GM23338 (cell line): ENCODE data around the gene TMPRSS6. TPM values are rescaled to one million over a fixed set of nuclear protein-coding genes. Genes with fewer than 3 reads are reported as not detected.

Experiments
- ATAC-seq: fragments of 200-7000 bp; cut with Tn5 transposase; 3 replicates; pipeline ENCODE4 v1.9.1; 2020
- DNase-seq: peaks from one replicate; pipeline ENCODE4 v3.0.0-alpha.2; 2015; ENCODE audit warnings: low spot score
- H2AFZ ChIP-seq: fragments of 200-600 bp; sonication (generic); 2 replicates; pipeline ENCODE4 v1.8.0; 2016; ENCODE audit warnings: antibody characterized with exemption, mild to moderate bottlenecking, moderate library complexity
- H3F3A ChIP-seq: fragments of 200-600 bp; sonication (generic); replicated peaks from 2 replicates; pipeline ENCODE4 v1.8.0; 2017; ENCODE audit warnings: antibody characterized with exemption, mixed run types, low read depth
- H3K27ac ChIP-seq: fragments of 200-600 bp; sonication (generic); 2 replicates; pipeline ENCODE4 v1.6.1; 2016; ENCODE audit warnings: low read depth
- H3K27me3 ChIP-seq: fragments of 200-600 bp; sonication (generic); 2 replicates; pipeline ENCODE4 v1.8.0; 2016; ENCODE audit warnings: mild to moderate bottlenecking, mixed run types, moderate library complexity; ENCODE audit not compliant: insufficient read depth
- H3K36me3 ChIP-seq: fragments of 200-600 bp; sonication (generic); 2 replicates; pipeline ENCODE4 v1.8.0; 2016; ENCODE audit warnings: mild to moderate bottlenecking; ENCODE audit not compliant: insufficient read depth
- H3K4me1 ChIP-seq: fragments of 200-600 bp; sonication (generic); 2 replicates; pipeline ENCODE4 v1.8.0; 2016; ENCODE audit warnings: mild to moderate bottlenecking, moderate library complexity; ENCODE audit not compliant: insufficient read depth
- H3K4me2 ChIP-seq: fragments of 200-600 bp; sonication (generic); 2 replicates; pipeline ENCODE4 v1.7.1; 2017; ENCODE audit warnings: mixed run types
- H3K4me3 ChIP-seq: fragments of 200-600 bp; sonication (generic); 2 replicates; pipeline ENCODE4 v1.6.1; 2016; ENCODE audit warnings: mixed run types
- H3K79me2 ChIP-seq: fragments of 200-600 bp; sonication (generic); replicated peaks from 2 replicates; pipeline ENCODE4 v1.8.0; 2017; ENCODE audit warnings: mild to moderate bottlenecking; ENCODE audit not compliant: insufficient read depth
- H3K9me2 ChIP-seq: fragments of 200-600 bp; sonication (generic); 2 replicates; pipeline ENCODE4 v1.8.0; 2017; ENCODE audit not compliant: insufficient read depth
- H4K20me1 ChIP-seq: fragments of 200-600 bp; sonication (generic); replicated peaks from 2 replicates; pipeline ENCODE4 v1.8.0; 2017; ENCODE audit warnings: mild to moderate bottlenecking; ENCODE audit not compliant: insufficient read depth
- H3K27ac Mint-ChIP-seq: 2 replicates; pipeline ENCODE4 v1.8.0; 2020; ENCODE audit warnings: inconsistent platforms, mild to moderate bottlenecking, moderate library complexity, mixed read lengths
- H3K27me3 Mint-ChIP-seq: 3 replicates; pipeline ENCODE4 v1.8.0; 2022; ENCODE audit warnings: low read depth, mild to moderate bottlenecking, moderate library complexity, mixed read lengths, inconsistent platforms; ENCODE audit not compliant: insufficient read depth, poor library complexity
- H3K36me3 Mint-ChIP-seq: 3 replicates; pipeline ENCODE4 v1.8.0; 2021; ENCODE audit warnings: low read depth, mild to moderate bottlenecking, inconsistent platforms, moderate library complexity, mixed read lengths
- H3K4me1 Mint-ChIP-seq: 3 replicates; pipeline ENCODE4 v1.8.0; 2020; ENCODE audit warnings: mild to moderate bottlenecking, inconsistent platforms, mixed read lengths
- H3K4me3 Mint-ChIP-seq: 3 replicates; pipeline ENCODE4 v1.8.0; 2021; ENCODE audit warnings: moderate library complexity, mild to moderate bottlenecking, inconsistent platforms, mixed read lengths
- H3K9me3 Mint-ChIP-seq: 3 replicates; pipeline ENCODE4 v1.8.0; 2020; ENCODE audit warnings: moderate library complexity, mild to moderate bottlenecking, inconsistent platforms, mixed read lengths
- CREB1 ChIP-seq: fragments of 250-450 bp; sonication (Bioruptor Pico); IDR thresholded peaks from 2 replicates; pipeline ENCODE4 v1.5.0; 2020; ENCODE audit warnings: low read depth, mild to moderate bottlenecking, moderate library complexity
- ETS1 ChIP-seq: IDR thresholded peaks from 2 replicates; pipeline ENCODE4 v1.6.1; 2016; ENCODE audit warnings: antibody characterized with exemption
- EZH2 ChIP-seq: fragments of 200-600 bp; sonication (generic); IDR thresholded peaks from one replicate; pipeline ENCODE4 v1.8.0; 2017; ENCODE audit warnings: antibody characterized with exemption, mild to moderate bottlenecking, low read depth; ENCODE audit not compliant: unreplicated experiment
- EZH2phosphoT487 ChIP-seq: fragments of 200-600 bp; sonication (generic); IDR thresholded peaks from one replicate; pipeline ENCODE4 v1.8.1; 2018; ENCODE audit warnings: antibody characterized with exemption; ENCODE audit not compliant: unreplicated experiment
- JUNB ChIP-seq: IDR thresholded peaks from one replicate; pipeline ENCODE4 v1.6.1; 2016; ENCODE audit warnings: antibody characterized with exemption; ENCODE audit not compliant: unreplicated experiment
- NANOG ChIP-seq: IDR thresholded peaks from 2 replicates; pipeline ENCODE4 v1.6.1; 2016; ENCODE audit warnings: antibody characterized with exemption, borderline replicate concordance
- POLR2AphosphoS5 ChIP-seq: IDR thresholded peaks from 2 replicates; pipeline ENCODE4 v1.6.1; 2016; ENCODE audit warnings: antibody characterized with exemption, low read depth
- STAT1 ChIP-seq: IDR thresholded peaks from one replicate; pipeline ENCODE4 v1.6.1; 2016; ENCODE audit warnings: antibody characterized with exemption; ENCODE audit not compliant: unreplicated experiment
- ZNF114 ChIP-seq: fragments of 250-450 bp; sonication (Bioruptor Pico); IDR thresholded peaks from 2 replicates; pipeline ENCODE4 v1.5.0; 2020; ENCODE audit warnings: mild to moderate bottlenecking, moderate library complexity
- ZNF331 ChIP-seq: fragments of 250-450 bp; sonication (Bioruptor Pico); IDR thresholded peaks from 2 replicates; pipeline ENCODE4 v1.5.0; 2020; ENCODE audit warnings: low read depth, mild to moderate bottlenecking, moderate library complexity
- polyA plus RNA-seq: library from polyadenylated mRNA; unstranded; fragments of >200 nt; fragmentation: Nextera tagmentation; extraction: Ambion mirVana; gene quantifications from 2 replicates; pipeline ENCODE4 v1.2.1, GENCODE V29; 2016
- total RNA-seq: library from RNA; depleted of rRNA; stranded (reverse); fragments of >200 nt; shearing (Covaris generic); gene quantifications from 2 replicates; pipeline ENCODE4 v1.2.3, GENCODE V29; 2014
- TF ChIP-seq, protein P1 (sequence below): IDR thresholded peaks from one replicate; pipeline ENCODE4 v1.6.1; 2018; ENCODE audit warnings: antibody characterized with exemption; ENCODE audit not compliant: unreplicated experiment
- TF ChIP-seq, protein P2 (sequence below): fragments of 250-450 bp; sonication (Bioruptor Pico); IDR thresholded peaks from 2 replicates; pipeline ENCODE4 v1.5.0; 2020; ENCODE audit warnings: mild to moderate bottlenecking, moderate library complexity
- TF ChIP-seq, protein P3 (sequence below), 2 experiments: fragments of 200-600 bp in 1 of 2; sonication (generic) in 1 of 2; conservative IDR thresholded peaks; 2 replicates each; pipeline versions ENCODE4 v1.5.1 to v1.6.1; 2016 to 2017; ENCODE audit warnings: antibody characterized with exemption in 2 of 2, low read depth in 2 of 2, mild to moderate bottlenecking in 2 of 2, moderate library complexity in 1 of 2

Gene TMPRSS6
- total and polyA plus RNA-seq, 2 experiments from 2014 or later = 0.13 TPM; not detected in 1

DNA sequence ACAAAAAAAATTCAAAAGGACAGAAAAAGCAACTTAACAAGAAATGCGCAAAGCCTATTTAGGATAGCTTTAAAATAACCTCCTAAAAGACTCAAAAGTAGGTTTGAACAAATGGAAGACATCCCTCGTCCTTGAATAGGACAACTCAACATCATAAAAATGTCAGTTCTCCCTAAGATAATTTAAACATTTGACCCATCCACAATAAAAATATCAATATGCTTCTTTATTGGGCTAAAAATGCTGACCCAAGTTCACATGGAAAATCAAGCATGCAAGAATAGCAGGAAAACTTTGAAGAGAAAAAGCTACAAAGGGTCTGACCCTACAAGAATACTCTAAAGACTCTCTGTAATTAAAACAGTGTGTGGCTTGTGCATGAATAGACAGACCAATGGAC lies 70.0 kb downstream of the TMPRSS6 start:
- H3K27ac Mint-ChIP-seq = no peak overlapping the region
- H3K4me3 Mint-ChIP-seq = no peak overlapping the region
- H3K4me1 Mint-ChIP-seq = peaks cover 23% of the 10 kb centered on the region
- Histone ChIP-seq H3K4me1 (no peaks in the 10 kb centered on the region; the same call in 1 of the 2 replicates), H3K9me2 (no peaks in the 10 kb centered on the region), H2AFZ (no peak overlapping the region), H3K36me3 (no peaks in the 10 kb centered on the region), H4K20me1 (no peaks in the 10 kb centered on the region), H3K79me2 (no peaks in the 10 kb centered on the region), H3F3A (no peaks in the 10 kb centered on the region), H3K4me2 (no peak overlapping the region), H3K27me3 (no peaks in the 10 kb centered on the region), H3K27ac (no peak overlapping the region), H3K4me3 (no peak overlapping the region)
- H3K27me3 Mint-ChIP-seq = peaks cover 11% of the 10 kb centered on the region
- no peak for TF ChIP-seq EZH2phosphoT487
- TF ChIP-seq, protein P1, sequence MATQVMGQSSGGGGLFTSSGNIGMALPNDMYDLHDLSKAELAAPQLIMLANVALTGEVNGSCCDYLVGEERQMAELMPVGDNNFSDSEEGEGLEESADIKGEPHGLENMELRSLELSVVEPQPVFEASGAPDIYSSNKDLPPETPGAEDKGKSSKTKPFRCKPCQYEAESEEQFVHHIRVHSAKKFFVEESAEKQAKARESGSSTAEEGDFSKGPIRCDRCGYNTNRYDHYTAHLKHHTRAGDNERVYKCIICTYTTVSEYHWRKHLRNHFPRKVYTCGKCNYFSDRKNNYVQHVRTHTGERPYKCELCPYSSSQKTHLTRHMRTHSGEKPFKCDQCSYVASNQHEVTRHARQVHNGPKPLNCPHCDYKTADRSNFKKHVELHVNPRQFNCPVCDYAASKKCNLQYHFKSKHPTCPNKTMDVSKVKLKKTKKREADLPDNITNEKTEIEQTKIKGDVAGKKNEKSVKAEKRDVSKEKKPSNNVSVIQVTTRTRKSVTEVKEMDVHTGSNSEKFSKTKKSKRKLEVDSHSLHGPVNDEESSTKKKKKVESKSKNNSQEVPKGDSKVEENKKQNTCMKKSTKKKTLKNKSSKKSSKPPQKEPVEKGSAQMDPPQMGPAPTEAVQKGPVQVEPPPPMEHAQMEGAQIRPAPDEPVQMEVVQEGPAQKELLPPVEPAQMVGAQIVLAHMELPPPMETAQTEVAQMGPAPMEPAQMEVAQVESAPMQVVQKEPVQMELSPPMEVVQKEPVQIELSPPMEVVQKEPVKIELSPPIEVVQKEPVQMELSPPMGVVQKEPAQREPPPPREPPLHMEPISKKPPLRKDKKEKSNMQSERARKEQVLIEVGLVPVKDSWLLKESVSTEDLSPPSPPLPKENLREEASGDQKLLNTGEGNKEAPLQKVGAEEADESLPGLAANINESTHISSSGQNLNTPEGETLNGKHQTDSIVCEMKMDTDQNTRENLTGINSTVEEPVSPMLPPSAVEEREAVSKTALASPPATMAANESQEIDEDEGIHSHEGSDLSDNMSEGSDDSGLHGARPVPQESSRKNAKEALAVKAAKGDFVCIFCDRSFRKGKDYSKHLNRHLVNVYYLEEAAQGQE = no peak
- TF ChIP-seq STAT1 = no peak
- TF ChIP-seq, protein P2, sequence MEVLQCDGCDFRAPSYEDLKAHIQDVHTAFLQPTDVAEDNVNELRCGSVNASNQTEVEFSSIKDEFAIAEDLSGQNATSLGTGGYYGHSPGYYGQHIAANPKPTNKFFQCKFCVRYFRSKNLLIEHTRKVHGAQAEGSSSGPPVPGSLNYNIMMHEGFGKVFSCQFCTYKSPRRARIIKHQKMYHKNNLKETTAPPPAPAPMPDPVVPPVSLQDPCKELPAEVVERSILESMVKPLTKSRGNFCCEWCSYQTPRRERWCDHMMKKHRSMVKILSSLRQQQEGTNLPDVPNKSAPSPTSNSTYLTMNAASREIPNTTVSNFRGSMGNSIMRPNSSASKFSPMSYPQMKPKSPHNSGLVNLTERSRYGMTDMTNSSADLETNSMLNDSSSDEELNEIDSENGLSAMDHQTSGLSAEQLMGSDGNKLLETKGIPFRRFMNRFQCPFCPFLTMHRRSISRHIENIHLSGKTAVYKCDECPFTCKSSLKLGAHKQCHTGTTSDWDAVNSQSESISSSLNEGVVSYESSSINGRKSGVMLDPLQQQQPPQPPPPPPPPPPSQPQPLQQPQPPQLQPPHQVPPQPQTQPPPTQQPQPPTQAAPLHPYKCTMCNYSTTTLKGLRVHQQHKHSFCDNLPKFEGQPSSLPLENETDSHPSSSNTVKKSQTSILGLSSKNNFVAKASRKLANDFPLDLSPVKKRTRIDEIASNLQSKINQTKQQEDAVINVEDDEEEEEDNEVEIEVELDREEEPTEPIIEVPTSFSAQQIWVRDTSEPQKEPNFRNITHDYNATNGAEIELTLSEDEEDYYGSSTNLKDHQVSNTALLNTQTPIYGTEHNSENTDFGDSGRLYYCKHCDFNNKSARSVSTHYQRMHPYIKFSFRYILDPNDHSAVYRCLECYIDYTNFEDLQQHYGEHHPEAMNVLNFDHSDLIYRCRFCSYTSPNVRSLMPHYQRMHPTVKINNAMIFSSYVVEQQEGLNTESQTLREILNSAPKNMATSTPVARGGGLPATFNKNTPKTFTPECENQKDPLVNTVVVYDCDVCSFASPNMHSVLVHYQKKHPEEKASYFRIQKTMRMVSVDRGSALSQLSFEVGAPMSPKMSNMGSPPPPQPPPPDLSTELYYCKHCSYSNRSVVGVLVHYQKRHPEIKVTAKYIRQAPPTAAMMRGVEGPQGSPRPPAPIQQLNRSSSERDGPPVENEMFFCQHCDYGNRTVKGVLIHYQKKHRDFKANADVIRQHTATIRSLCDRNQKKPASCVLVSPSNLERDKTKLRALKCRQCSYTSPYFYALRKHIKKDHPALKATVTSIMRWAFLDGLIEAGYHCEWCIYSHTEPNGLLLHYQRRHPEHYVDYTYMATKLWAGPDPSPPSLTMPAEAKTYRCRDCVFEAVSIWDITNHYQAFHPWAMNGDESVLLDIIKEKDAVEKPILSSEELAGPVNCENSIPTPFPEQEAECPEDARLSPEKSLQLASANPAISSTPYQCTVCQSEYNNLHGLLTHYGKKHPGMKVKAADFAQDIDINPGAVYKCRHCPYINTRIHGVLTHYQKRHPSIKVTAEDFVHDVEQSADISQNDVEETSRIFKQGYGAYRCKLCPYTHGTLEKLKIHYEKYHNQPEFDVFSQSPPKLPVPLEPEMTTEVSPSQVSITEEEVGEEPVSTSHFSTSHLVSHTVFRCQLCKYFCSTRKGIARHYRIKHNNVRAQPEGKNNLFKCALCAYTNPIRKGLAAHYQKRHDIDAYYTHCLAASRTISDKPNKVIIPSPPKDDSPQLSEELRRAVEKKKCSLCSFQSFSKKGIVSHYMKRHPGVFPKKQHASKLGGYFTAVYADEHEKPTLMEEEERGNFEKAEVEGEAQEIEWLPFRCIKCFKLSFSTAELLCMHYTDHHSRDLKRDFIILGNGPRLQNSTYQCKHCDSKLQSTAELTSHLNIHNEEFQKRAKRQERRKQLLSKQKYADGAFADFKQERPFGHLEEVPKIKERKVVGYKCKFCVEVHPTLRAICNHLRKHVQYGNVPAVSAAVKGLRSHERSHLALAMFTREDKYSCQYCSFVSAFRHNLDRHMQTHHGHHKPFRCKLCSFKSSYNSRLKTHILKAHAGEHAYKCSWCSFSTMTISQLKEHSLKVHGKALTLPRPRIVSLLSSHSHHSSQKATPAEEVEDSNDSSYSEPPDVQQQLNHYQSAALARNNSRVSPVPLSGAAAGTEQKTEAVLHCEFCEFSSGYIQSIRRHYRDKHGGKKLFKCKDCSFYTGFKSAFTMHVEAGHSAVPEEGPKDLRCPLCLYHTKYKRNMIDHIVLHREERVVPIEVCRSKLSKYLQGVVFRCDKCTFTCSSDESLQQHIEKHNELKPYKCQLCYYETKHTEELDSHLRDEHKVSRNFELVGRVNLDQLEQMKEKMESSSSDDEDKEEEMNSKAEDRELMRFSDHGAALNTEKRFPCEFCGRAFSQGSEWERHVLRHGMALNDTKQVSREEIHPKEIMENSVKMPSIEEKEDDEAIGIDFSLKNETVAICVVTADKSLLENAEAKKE (CRISPR knock-in tag) = no peak
- TF ChIP-seq POLR2AphosphoS5 = no peak
- TF ChIP-seq, protein P3, sequence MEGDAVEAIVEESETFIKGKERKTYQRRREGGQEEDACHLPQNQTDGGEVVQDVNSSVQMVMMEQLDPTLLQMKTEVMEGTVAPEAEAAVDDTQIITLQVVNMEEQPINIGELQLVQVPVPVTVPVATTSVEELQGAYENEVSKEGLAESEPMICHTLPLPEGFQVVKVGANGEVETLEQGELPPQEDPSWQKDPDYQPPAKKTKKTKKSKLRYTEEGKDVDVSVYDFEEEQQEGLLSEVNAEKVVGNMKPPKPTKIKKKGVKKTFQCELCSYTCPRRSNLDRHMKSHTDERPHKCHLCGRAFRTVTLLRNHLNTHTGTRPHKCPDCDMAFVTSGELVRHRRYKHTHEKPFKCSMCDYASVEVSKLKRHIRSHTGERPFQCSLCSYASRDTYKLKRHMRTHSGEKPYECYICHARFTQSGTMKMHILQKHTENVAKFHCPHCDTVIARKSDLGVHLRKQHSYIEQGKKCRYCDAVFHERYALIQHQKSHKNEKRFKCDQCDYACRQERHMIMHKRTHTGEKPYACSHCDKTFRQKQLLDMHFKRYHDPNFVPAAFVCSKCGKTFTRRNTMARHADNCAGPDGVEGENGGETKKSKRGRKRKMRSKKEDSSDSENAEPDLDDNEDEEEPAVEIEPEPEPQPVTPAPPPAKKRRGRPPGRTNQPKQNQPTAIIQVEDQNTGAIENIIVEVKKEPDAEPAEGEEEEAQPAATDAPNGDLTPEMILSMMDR (conservative IDR thresholded peaks at IDR 0.05; ENCODE audit: low read depth in 2 of 2) = no peak
- no peak for TF ChIP-seq NANOG
- TF ChIP-seq CREB1 (CRISPR knock-in tag) = no peak
- no peak for TF ChIP-seq EZH2
- TF ChIP-seq JUNB = no peak
- TF ChIP-seq ZNF331 = no peak
- no peak for TF ChIP-seq ZNF114
- TF ChIP-seq ETS1 = no peak
- H3K36me3 Mint-ChIP-seq = no peaks in the 10 kb centered on the region
- no peaks in the 10 kb centered on the region; the same call in 2 of the 3 replicates for H3K9me3 Mint-ChIP-seq
- ATAC-seq = no peak
- no peak for DNase-seq
